NCI-H2107 treated with DMSO at 0.1 percent for 48 hours (cell line): Measurements from ENCODE around the gene TSLP.
A peak's percentile ranks its signal among the peaks of the same experiment; 100 is the strongest.

Experiments
- DNase-seq: peaks from one replicate; lab custom pipeline; 2025; ENCODE audit not compliant: unreplicated experiment; lab: John Stamatoyannopoulos, UW

The TSLP gene

GRCh38 chr5:111071413-111071812 is at the start of gene TSLP:
TSS of gene TSLP (plus strand) at chr5:111071713. CDS start at chr5:111071891, 178 bp downstream.
- DNase-seq, result no peak

GRCh38 chr5:111022301-111022700 is 49.2 kb upstream of the TSLP start:
- DNase-seq, result no peak

- DNase-seq, result no peak
Observed at GRCh38 chr5:111028865-111029264, 42.6 kb upstream of the TSLP start.

- peak; percentile 78 for DNase-seq
Observed at GRCh38 chr5:111043712-111044506, 27.6 kb upstream of the TSLP start.

GRCh38 chr5:111058064-111058463 is 13.4 kb upstream of the TSLP start:
- no peak for DNase-seq

GRCh38 chr5:111060169-111060568 is 11.3 kb upstream of the TSLP start:
- no peak for DNase-seq

- DNase-seq, result no peak
Observed at GRCh38 chr5:111061618-111062017, 9.9 kb upstream of the TSLP start.

- DNase-seq, result peak; percentile 19
Observed at GRCh38 chr5:111063709-111064322, 7.7 kb upstream of the TSLP start.

GRCh38 chr5:111066261-111066938 is 5.1 kb upstream of the TSLP start:
- DNase-seq, result peak; percentile 60

- DNase-seq, result no peak
Observed at GRCh38 chr5:111068213-111068612, 3.3 kb upstream of the TSLP start.

GRCh38 chr5:111069839-111070238 is 1.7 kb upstream of the TSLP start:
- DNase-seq, result no peak

- DNase-seq, result no peak
Observed at GRCh38 chr5:111070272-111071134, 1.0 kb upstream of the TSLP start.

GRCh38 chr5:111072949-111073682 is 1.6 kb downstream of the TSLP start:
- DNase-seq, result peak; percentile 40

- DNase-seq, result no peak
Observed at GRCh38 chr5:111074244-111074643, 2.7 kb downstream of the TSLP start.

- no peak for DNase-seq
Observed at GRCh38 chr5:111075520-111075919, 4.0 kb downstream of the TSLP start.

GRCh38 chr5:111076091-111076490 is 4.6 kb downstream of the TSLP start:
- no peak for DNase-seq

GRCh38 chr5:111077678-111078077 is 6.2 kb downstream of the TSLP start:
- no peak for DNase-seq

GRCh38 chr5:111079846-111080245 is 8.3 kb downstream of the TSLP start:
- no peak for DNase-seq

GRCh38 chr5:111083323-111083722 is 11.8 kb downstream of the TSLP start:
- DNase-seq, result no peak

- DNase-seq, result peak; percentile 70
Observed at GRCh38 chr5:111092062-111092853, 20.7 kb downstream of the TSLP start, which contains the start of gene WDR36. TSS of gene WDR36 (plus strand) at chr5:111092348. CDS start at chr5:111092457, 109 bp downstream.
